Stimulated activated CD4-positive, alpha-beta T cell treated with anti-CD3 and anti-CD28 coated beads, Interleukin-15, amount 100 ng/mL, for 24 hours (primary cell): Measurements from ENCODE around the gene C20orf141.
"Not testable (repeated sequence)": the region's sequence is repeated elsewhere in the genome, so short reads cannot be mapped to it uniquely, and the experiment has no call there.

ENCODE experiments used
- DNase-seq: peaks from one replicate; pipeline ENCODE4 v3.0.0-alpha.2; 2020

C20orf141 gene

GRCh38 chr20:2820896-2821869, 6.4 kb downstream of the C20orf141 start:
- no peak for DNase-seq

GRCh38 chr20:2822073-2822472, 7.3 kb downstream of the C20orf141 start:
- DNase-seq: peak; percentile 26

- no peak for DNase-seq
Measured at GRCh38 chr20:2825761-2826160, 11.0 kb downstream of the C20orf141 start.

- DNase-seq: no peak
Measured at GRCh38 chr20:2826655-2827054, 11.9 kb downstream of the C20orf141 start.

- DNase-seq: no peak
Measured at GRCh38 chr20:2829376-2829775, 14.6 kb downstream of the C20orf141 start.

GRCh38 chr20:2831206-2831605, 16.4 kb downstream of the C20orf141 start:
- DNase-seq: not testable (repeated sequence)

GRCh38 chr20:2833761-2834160, 19.0 kb downstream of the C20orf141 start:
- no peak for DNase-seq

- DNase-seq: no peak
Measured at GRCh38 chr20:2834401-2835110, 19.8 kb downstream of the C20orf141 start.

GRCh38 chr20:2835331-2835796, 20.6 kb downstream of the C20orf141 start:
- no peak for DNase-seq

- no peak for DNase-seq
Measured at GRCh38 chr20:2836035-2836434, 21.2 kb downstream of the C20orf141 start.

- no peak for DNase-seq
Measured at GRCh38 chr20:2837221-2837960, 22.6 kb downstream of the C20orf141 start.

- no peak for DNase-seq
Measured at GRCh38 chr20:2838170-2838797, 23.5 kb downstream of the C20orf141 start.

GRCh38 chr20:2838847-2839671, 24.3 kb downstream of the C20orf141 start:
- DNase-seq: no peak

- DNase-seq: no peak
Measured at GRCh38 chr20:2839732-2840137, 24.9 kb downstream of the C20orf141 start.

- DNase-seq: peak; percentile 93
Measured at GRCh38 chr20:2840138-2840966, 25.6 kb downstream of the C20orf141 start, which contains the start of the genes PCED1A and VPS16. Gene PCED1A (minus strand): TSS chr20:2840655. CDS start chr20:2839912, 743 bp downstream. Gene VPS16 (plus strand): TSS chr20:2840745. CDS start chr20:2840775, 30 bp downstream.

- peak; percentile 61 for DNase-seq
Measured at GRCh38 chr20:2840967-2841531, 26.3 kb downstream of the C20orf141 start.

- no peak for DNase-seq
Measured at GRCh38 chr20:2845607-2846006, 30.8 kb downstream of the C20orf141 start.

GRCh38 chr20:2846698-2847097, 31.9 kb downstream of the C20orf141 start:
- DNase-seq: no peak

GRCh38 chr20:2847802-2848201, 33.0 kb downstream of the C20orf141 start:
- no peak for DNase-seq

- no peak for DNase-seq
Measured at GRCh38 chr20:2849529-2849928, 34.7 kb downstream of the C20orf141 start.
